ENCODE results near the gene COL4A2. TPM values are rescaled to one million over a fixed set of nuclear protein-coding genes. Genes with fewer than 3 reads are reported as not detected.

The COL4A2 gene
- total RNA-seq, 8 experiments from 2014 or later = 3.5 to 379 (median 30.2) TPM

DNA sequence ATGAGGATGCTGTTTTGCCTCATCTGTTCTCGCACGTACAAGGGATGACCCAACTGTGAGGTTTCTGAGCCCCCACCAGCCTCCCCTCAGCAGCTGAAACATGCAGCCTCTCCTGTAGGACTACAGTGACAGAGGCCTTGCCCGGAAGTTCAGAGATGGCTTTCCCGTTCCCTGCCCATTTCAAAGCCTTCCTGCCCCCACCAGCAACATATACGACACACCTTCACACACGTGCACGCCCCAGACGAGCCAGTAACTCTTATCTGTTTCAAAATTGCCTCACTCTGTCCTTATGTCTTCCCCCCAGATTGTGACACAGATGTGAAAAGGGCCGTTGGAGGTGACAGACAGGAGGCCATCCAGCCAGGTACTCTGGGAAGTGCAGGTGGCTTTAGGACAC lies 158.6 kb downstream of the COL4A2 start:
- 57 to 82% (median 72%) methylated on average over 3 to 8 of the region's 9 CpGs; no CpG with 5 or more reads in 7 of the 10 experiments for WGBS, 10 experiments
- H3K4me3 ChIP-seq = no peak overlapping the region
- H3K27ac ChIP-seq = peak overlapping the region in 1 of 2 donors; percentile 73
- no peak for ATAC-seq (replicated peaks in 6 of 8)
- H3K4me1 ChIP-seq (replicated peaks in 1 of 2) = peaks cover 33 to 36% of the 10 kb centered on the region in 2 donors
- in situ Hi-C loops (cut with MboI; ENCODE audit: low pct_unique_long_range_greater_than_20kb in 2 of 9, low sequenced_read_pairs in 9 of 9, unreplicated experiment in 9 of 9) = no loop called here

- peak overlapping the region in 1 of 2 donors; percentile 76 for H3K27ac ChIP-seq
- ATAC-seq (replicated peaks in 6 of 8) = peak in 5 of 8 experiments; percentile 72 to 91 (median 81)
- 0 to 67% (median 26%) methylated on average over 2 to 6 of the region's 6 CpGs; no CpG with 5 or more reads in 3 of the 10 experiments for WGBS, 10 experiments
- in situ Hi-C loops (cut with MboI; ENCODE audit: low pct_unique_long_range_greater_than_20kb in 2 of 9, low sequenced_read_pairs in 9 of 9, unreplicated experiment in 9 of 9) = no loop called here
- no peak overlapping the region for H3K4me3 ChIP-seq
- peaks cover 40 to 43% of the 10 kb centered on the region in 2 donors for H3K4me1 ChIP-seq (replicated peaks in 1 of 2)
These were observed 159.3 kb downstream of the COL4A2 start for GRCh38 chr13:110466266-110466915.

- H3K4me1 ChIP-seq (replicated peaks in 1 of 2) = peaks cover 48 to 50% of the 10 kb centered on the region in 2 donors
- peak overlapping the region in 1 of 2 donors; percentile 76 for H3K27ac ChIP-seq
- WGBS, 10 experiments = 80 to 100% (median 98%) methylated on average over 1 to 4 of the region's 13 CpGs; no CpG with 5 or more reads in 6 of the 10 experiments
- no peak overlapping the region for H3K4me3 ChIP-seq
- in situ Hi-C loops (cut with MboI; ENCODE audit: low pct_unique_long_range_greater_than_20kb in 2 of 9, low sequenced_read_pairs in 9 of 9, unreplicated experiment in 9 of 9) = no loop called here
- no peak for ATAC-seq (replicated peaks in 6 of 8)
These were observed 160.5 kb downstream of the COL4A2 start for GRCh38 chr13:110467516-110468110.

- no peak for ATAC-seq (replicated peaks in 6 of 8)
- Histone ChIP-seq H3K4me1 (replicated peaks in 1 of 2) (peaks cover 47 to 50% of the 10 kb centered on the region in 2 donors), H3K27ac (no peak overlapping the region), H3K4me3 (no peak overlapping the region)
- in situ Hi-C loops (cut with MboI; ENCODE audit: low pct_unique_long_range_greater_than_20kb in 2 of 9, low sequenced_read_pairs in 9 of 9, unreplicated experiment in 9 of 9) = no loop called here
- WGBS, 10 experiments = 90 to 100% (median 98%) methylated on average over 1 to 8 of the region's 8 CpGs; no CpG with 5 or more reads in 4 of the 10 experiments
These were observed 162.0 kb downstream of the COL4A2 start for GRCh38 chr13:110468986-110469495.

DNA sequence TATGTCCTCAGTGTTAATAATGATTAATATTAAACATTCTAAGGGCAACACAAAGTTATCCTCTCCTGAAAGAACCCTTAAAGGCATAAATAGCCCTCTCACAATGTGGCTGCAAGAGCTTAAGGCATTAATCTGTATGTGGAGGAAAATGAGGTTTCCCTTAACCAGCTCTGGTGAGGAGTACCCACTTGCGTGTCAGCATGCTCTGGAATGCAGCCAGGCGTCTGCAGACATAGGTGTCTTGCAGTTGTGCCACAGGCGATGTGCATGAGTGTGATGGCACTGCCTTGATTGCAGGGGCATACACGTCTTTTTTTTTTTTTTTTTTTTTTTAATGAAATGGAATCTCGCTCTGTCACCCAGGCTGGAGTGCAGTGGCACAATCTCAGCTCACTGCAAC lies 162.5 kb downstream of the COL4A2 start:
- Histone ChIP-seq H3K27ac (no peak overlapping the region), H3K4me3 (no peak overlapping the region), H3K4me1 (replicated peaks in 1 of 2) (peaks cover 41 to 46% of the 10 kb centered on the region in 2 donors)
- 70 to 100% (median 90%) methylated on average over 1 to 2 of the region's 5 CpGs; no CpG with 5 or more reads in 7 of the 10 experiments for WGBS, 10 experiments
- in situ Hi-C loops (cut with MboI; ENCODE audit: low pct_unique_long_range_greater_than_20kb in 2 of 9, low sequenced_read_pairs in 9 of 9, unreplicated experiment in 9 of 9) = no loop called here
- ATAC-seq (replicated peaks in 6 of 8) = no peak

DNA sequence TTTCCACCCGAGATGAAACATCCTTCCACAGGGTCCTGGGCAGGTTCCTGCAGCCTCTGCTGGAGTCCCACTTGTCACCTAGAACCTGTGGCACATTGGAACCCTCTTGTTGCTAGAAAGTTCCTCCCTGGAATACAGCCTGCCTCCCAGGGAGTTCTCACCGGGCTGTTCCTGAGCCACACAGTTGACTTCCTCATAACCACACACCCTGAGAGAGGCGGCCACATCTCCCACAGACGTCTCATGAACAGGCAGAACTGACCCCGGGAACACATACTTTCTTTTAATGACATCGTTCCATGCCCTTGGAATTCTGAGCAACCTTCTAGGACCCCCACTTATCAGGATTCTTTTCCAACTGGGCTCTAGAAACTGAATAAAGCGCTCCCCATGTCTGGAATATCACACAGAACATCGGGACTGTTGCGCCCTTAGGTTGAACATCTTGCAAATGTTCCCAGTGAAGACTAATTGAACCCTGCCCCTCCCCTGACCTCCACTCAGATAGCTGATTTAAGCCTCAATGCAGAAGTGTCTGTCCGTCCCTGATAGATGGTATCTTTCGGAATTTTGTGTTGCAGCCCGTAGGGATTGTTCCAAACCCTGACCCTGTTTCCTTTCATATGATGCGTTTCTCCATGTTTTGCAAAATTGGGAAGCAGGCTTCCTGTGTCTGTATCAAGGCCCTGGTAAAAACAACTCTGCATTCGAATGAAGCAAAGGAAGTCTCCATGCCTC lies 163.4 kb downstream of the COL4A2 start:
- H3K27ac ChIP-seq = no peak overlapping the region
- peaks cover 34 to 37% of the 10 kb centered on the region in 2 donors for H3K4me1 ChIP-seq (replicated peaks in 1 of 2)
- 43 to 100% (median 87%) methylated on average over 1 to 6 of the region's 14 CpGs for WGBS, 10 experiments
- no peak overlapping the region for H3K4me3 ChIP-seq
- in situ Hi-C loops (cut with MboI; ENCODE audit: low pct_unique_long_range_greater_than_20kb in 2 of 9, low sequenced_read_pairs in 9 of 9, unreplicated experiment in 9 of 9) = no loop called here
- ATAC-seq (replicated peaks in 6 of 8) = no peak

DNA sequence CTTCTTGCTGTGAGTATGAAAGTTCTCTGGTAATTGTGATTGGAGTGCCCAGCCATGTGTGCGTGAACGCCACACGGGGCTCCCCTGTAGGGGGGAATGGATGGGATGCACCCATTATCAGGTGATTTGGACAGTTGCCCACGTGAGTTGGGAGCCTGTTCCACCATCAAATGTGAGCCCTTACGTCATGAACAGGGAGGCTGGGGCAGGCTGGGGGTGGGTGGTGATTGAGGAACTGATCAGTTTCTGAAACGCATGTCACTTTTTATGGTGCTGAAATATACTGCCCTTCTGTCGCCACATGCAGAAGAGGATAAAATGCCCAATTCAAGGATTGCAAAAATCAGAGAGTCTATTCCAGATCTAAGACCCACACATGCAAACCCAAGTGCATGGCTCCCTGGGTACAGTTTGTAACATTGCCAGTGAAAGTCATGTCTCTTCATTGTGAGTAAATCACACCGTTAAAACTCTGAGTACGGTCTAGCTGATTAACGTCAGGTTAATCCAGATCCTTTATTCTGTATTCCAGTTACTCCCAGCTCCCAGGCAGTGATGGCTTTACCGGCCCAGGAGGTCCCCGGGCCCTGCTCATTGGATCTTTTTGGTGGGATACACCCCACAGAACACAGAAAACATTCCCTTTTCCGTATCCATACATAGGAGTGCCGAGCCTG lies 164.2 kb downstream of the COL4A2 start:
- peaks cover 27 to 29% of the 10 kb centered on the region in 2 donors for H3K4me1 ChIP-seq (replicated peaks in 1 of 2)
- ATAC-seq (replicated peaks in 6 of 8) = peak in 3 of 8 experiments; percentile 1 to 38 (median 9)
- in situ Hi-C loops (cut with MboI; ENCODE audit: low pct_unique_long_range_greater_than_20kb in 2 of 9, low sequenced_read_pairs in 9 of 9, unreplicated experiment in 9 of 9) = no loop called here
- peak overlapping the region; percentile 78 to 86 for H3K27ac ChIP-seq
- H3K4me3 ChIP-seq = no peak overlapping the region
- WGBS, 10 experiments = 33 to 100% (median 80%) methylated on average over 1 to 9 of the region's 14 CpGs; no CpG with 5 or more reads in 1 of the 10 experiments

DNA sequence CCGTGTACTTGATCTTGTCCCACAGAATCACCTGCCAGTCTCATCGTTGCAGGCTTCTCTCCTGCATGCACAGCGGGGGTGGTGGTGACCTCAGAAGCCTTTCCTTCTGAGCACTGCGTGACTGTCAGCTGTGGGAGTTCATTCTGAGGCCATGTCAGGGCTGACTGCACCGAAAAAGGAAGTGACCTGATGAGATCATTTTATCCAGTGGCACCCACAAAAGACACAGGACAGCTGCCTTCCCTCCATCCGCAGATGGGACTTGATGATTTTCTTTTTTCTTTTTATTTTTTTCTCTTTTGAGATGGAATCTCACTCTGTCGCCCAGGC lies 164.7 kb downstream of the COL4A2 start:
- Histone ChIP-seq H3K27ac (peak overlapping the region; percentile 78 to 86), H3K4me1 (replicated peaks in 1 of 2) (peaks cover 22 to 26% of the 10 kb centered on the region in 2 donors), H3K4me3 (no peak overlapping the region)
- 55 to 100% (median 80%) methylated on average over 1 to 3 of the region's 7 CpGs; no CpG with 5 or more reads in 5 of the 10 experiments for WGBS, 10 experiments
- in situ Hi-C loops (cut with MboI; ENCODE audit: low pct_unique_long_range_greater_than_20kb in 2 of 9, low sequenced_read_pairs in 9 of 9, unreplicated experiment in 9 of 9) = no loop called here
- ATAC-seq (replicated peaks in 6 of 8) = peak in 5 of 8 experiments; percentile 93 to 97 (median 95)

GRCh38 chr13:110472904-110473563 lies 165.9 kb downstream of the COL4A2 start:
- in situ Hi-C loops (cut with MboI; ENCODE audit: low pct_unique_long_range_greater_than_20kb in 2 of 9, low sequenced_read_pairs in 9 of 9, unreplicated experiment in 9 of 9) = no loop called here
- H3K27ac ChIP-seq = no peak overlapping the region

GRCh38 chr13:110474713-110475112 lies 167.6 kb downstream of the COL4A2 start:
- in situ Hi-C loops (cut with MboI; ENCODE audit: low pct_unique_long_range_greater_than_20kb in 2 of 9, low sequenced_read_pairs in 9 of 9, unreplicated experiment in 9 of 9) = no loop called here
- Histone ChIP-seq H3K27ac (no peak overlapping the region), H3K4me1 (replicated peaks in 1 of 2) (peaks cover 22 to 28% of the 10 kb centered on the region in 2 donors), H3K4me3 (no peak overlapping the region)
- 80 to 100% (median 92%) methylated on average over 2 to 7 of the region's 21 CpGs; no CpG with 5 or more reads in 5 of the 10 experiments for WGBS, 10 experiments
- no peak for ATAC-seq (replicated peaks in 6 of 8)

More at GRCh38 chr13:110472904-110473563, 165.9 kb downstream of the COL4A2 start:
- 63 to 100% (median 94%) methylated on average over 1 to 3 of the region's 14 CpGs; no CpG with 5 or more reads in 4 of the 10 experiments for WGBS, 10 experiments
- ATAC-seq (replicated peaks in 6 of 8) = peak in 1 of 8 experiments; percentile 14
- no peak overlapping the region for H3K4me3 ChIP-seq
- H3K4me1 ChIP-seq (replicated peaks in 1 of 2) = peaks cover 18 to 19% of the 10 kb centered on the region in 2 donors

DNA sequence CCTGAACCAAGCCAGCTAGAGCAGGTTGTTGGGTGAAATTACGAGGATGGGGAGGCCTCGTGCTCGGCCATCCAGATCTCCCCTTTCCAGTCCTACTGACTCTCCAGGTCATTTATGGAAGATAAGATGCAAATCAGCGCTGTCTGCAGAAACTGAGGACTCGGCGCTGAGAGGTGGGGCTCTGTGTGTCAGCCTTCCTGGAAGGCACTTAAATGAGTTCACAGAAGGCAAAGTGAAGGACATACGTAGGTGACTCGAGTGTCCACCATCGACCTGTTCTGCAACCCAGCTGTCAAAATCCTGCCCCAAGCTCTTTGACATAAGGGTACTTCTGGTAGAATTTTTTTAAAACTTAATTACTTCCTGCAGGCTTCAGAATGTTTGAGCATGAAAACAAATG lies 168.0 kb downstream of the COL4A2 start:
- Histone ChIP-seq H3K4me3 (no peak overlapping the region), H3K27ac (no peak overlapping the region), H3K4me1 (replicated peaks in 1 of 2) (peaks cover 26 to 32% of the 10 kb centered on the region in 2 donors)
- 83 to 100% (median 95%) methylated on average over 1 to 6 of the region's 9 CpGs; no CpG with 5 or more reads in 5 of the 10 experiments for WGBS, 10 experiments
- in situ Hi-C loops (cut with MboI; ENCODE audit: low pct_unique_long_range_greater_than_20kb in 2 of 9, low sequenced_read_pairs in 9 of 9, unreplicated experiment in 9 of 9) = no loop called here
- no peak for ATAC-seq (replicated peaks in 6 of 8)
